ENCODE measurements around the gene M1AP. TPM values are rescaled to one million over a fixed set of nuclear protein-coding genes. Genes with fewer than 3 reads are reported as not detected.

The M1AP gene
- total RNA-seq, 1 donor from 2014 or later = 0.81 TPM

GRCh38 chr2:74524005-74524404 is 124.1 kb downstream of the M1AP start:
- peaks cover 9% of the 10 kb centered on the region for H3K36me3 Mint-ChIP-seq (ENCODE audit: unreplicated experiment)
- H3K4me1 Mint-ChIP-seq (ENCODE audit: low read depth, unreplicated experiment) = no peaks in the 10 kb centered on the region
- H3K27me3 Mint-ChIP-seq (ENCODE audit: unreplicated experiment) = peaks cover 29% of the 10 kb centered on the region
- H3K27ac Mint-ChIP-seq (ENCODE audit: unreplicated experiment) = no peak overlapping the region
- H3K9me3 Mint-ChIP-seq (ENCODE audit: unreplicated experiment) = peaks cover 12% of the 10 kb centered on the region
- H3K4me3 Mint-ChIP-seq (ENCODE audit: unreplicated experiment) = no peak overlapping the region
- no peak for DNase-seq
- no peak for TF ChIP-seq CTCF (IDR thresholded peaks at IDR 0.05; ENCODE audit: partially characterized antibody, unreplicated experiment)

GRCh38 chr2:74522516-74522915 is 125.6 kb downstream of the M1AP start:
- Mint-ChIP-seq H3K9me3 (ENCODE audit: unreplicated experiment) (peaks cover 7% of the 10 kb centered on the region), H3K27me3 (ENCODE audit: unreplicated experiment) (peaks cover 30% of the 10 kb centered on the region), H3K4me1 (ENCODE audit: low read depth, unreplicated experiment) (no peaks in the 10 kb centered on the region), H3K27ac (ENCODE audit: unreplicated experiment) (no peak overlapping the region), H3K36me3 (ENCODE audit: unreplicated experiment) (peaks cover 9% of the 10 kb centered on the region), H3K4me3 (ENCODE audit: unreplicated experiment) (no peak overlapping the region)
- no peak for DNase-seq
- no peak for TF ChIP-seq CTCF (IDR thresholded peaks at IDR 0.05; ENCODE audit: partially characterized antibody, unreplicated experiment)

GRCh38 chr2:74516650-74517049 is 131.5 kb downstream of the M1AP start:
- no peak for TF ChIP-seq CTCF (IDR thresholded peaks at IDR 0.05; ENCODE audit: partially characterized antibody, unreplicated experiment)
- Mint-ChIP-seq H3K4me3 (ENCODE audit: unreplicated experiment) (peak overlapping the region; percentile 53), H3K9me3 (ENCODE audit: unreplicated experiment) (peaks cover 11% of the 10 kb centered on the region), H3K36me3 (ENCODE audit: unreplicated experiment) (peaks cover 8% of the 10 kb centered on the region), H3K27ac (ENCODE audit: unreplicated experiment) (no peak overlapping the region), H3K27me3 (ENCODE audit: unreplicated experiment) (peaks cover 27% of the 10 kb centered on the region), H3K4me1 (ENCODE audit: low read depth, unreplicated experiment) (peaks cover 4% of the 10 kb centered on the region)
- DNase-seq = peak; percentile 11

- Mint-ChIP-seq H3K27ac (ENCODE audit: unreplicated experiment) (no peak overlapping the region), H3K36me3 (ENCODE audit: unreplicated experiment) (peaks cover 8% of the 10 kb centered on the region), H3K27me3 (ENCODE audit: unreplicated experiment) (peaks cover 27% of the 10 kb centered on the region), H3K4me1 (ENCODE audit: low read depth, unreplicated experiment) (peaks cover 6% of the 10 kb centered on the region), H3K4me3 (ENCODE audit: unreplicated experiment) (peak overlapping the region; percentile 53), H3K9me3 (ENCODE audit: unreplicated experiment) (peaks cover 13% of the 10 kb centered on the region)
- DNase-seq = peak; percentile 78
- TF ChIP-seq CTCF (IDR thresholded peaks at IDR 0.05; ENCODE audit: partially characterized antibody, unreplicated experiment) = no peak
Observed at GRCh38 chr2:74515981-74516633, 132.0 kb downstream of the M1AP start.

GRCh38 chr2:74515271-74515980 is 132.7 kb downstream of the M1AP start:
- Mint-ChIP-seq H3K36me3 (ENCODE audit: unreplicated experiment) (peaks cover 8% of the 10 kb centered on the region), H3K9me3 (ENCODE audit: unreplicated experiment) (peaks cover 13% of the 10 kb centered on the region), H3K27ac (ENCODE audit: unreplicated experiment) (no peak overlapping the region), H3K4me1 (ENCODE audit: low read depth, unreplicated experiment) (peaks cover 6% of the 10 kb centered on the region), H3K27me3 (ENCODE audit: unreplicated experiment) (peaks cover 28% of the 10 kb centered on the region), H3K4me3 (ENCODE audit: unreplicated experiment) (peak overlapping the region; percentile 76)
- TF ChIP-seq CTCF (IDR thresholded peaks at IDR 0.05; ENCODE audit: partially characterized antibody, unreplicated experiment) = no peak
- no peak for DNase-seq
